HCT116 (cell line): ENCODE measurements around the gene GPR101. TPM values are rescaled to one million over a fixed set of nuclear protein-coding genes. Genes with fewer than 3 reads are reported as not detected.

Experiments used
- ATAC-seq: fragments of 200-7000 bp; cut with Tn5 transposase; 2 replicates; pipeline ENCODE4 v1.9.1; 2020; ENCODE audit warnings: mild to moderate bottlenecking, moderate library complexity
- Bru-seq: library from RNA; stranded (reverse); fragments of 400-500 nt; gene quantifications from one replicate; lab custom pipeline; 2021; lab: Mats Ljungman, UMichigan
- BruChase-seq, 2 experiments: library from RNA; stranded (reverse); fragments of 400-500 nt; gene quantifications; one replicate each; lab custom pipeline; 2021; lab: Mats Ljungman, UMichigan
- BruUV-seq: library from RNA; stranded (reverse); fragments of 400-500 nt; replicated peaks from 2 replicates; lab custom pipeline; 2021; lab: Mats Ljungman, UMichigan
- CTCF ChIA-PET: fragments of 300-600 bp; sonication (Branson Sonifier 250); formaldehyde crosslinking; loops from one replicate; lab custom pipeline; 2021; ENCODE audit warnings: antibody characterized with exemption; lab: Charles Lee
- POLR2A ChIA-PET: fragments of 300-600, 350-600 bp; sonication (Branson Sonifier 250); formaldehyde crosslinking; loops from one replicate; lab custom pipeline; 2021; ENCODE audit warnings: antibody characterized with exemption; lab: Charles Lee
- RAD21 ChIA-PET, 2 experiments: fragments of 300-600 bp; sonication (Branson Sonifier 250); formaldehyde crosslinking; loops; one replicate each; lab custom pipeline; 2023; ENCODE audit warnings: low total read pairs in 2 of 2; ENCODE audit not compliant: uncharacterized antibody in 2 of 2, unreplicated experiment in 2 of 2, low non-redundant PET in 1 of 2; lab: Charles Lee
- DNase-seq: peaks from one replicate; pipeline ENCODE4 v3.0.0-alpha.2; 2010; ENCODE audit warnings: low read depth, low spot score
- H2AFZ ChIP-seq: fragments of 200-600 bp; shearing (Covaris generic), sonication (generic); 2 replicates; pipeline ENCODE4 v1.6.1; 2017; ENCODE audit warnings: low read depth, mixed run types, mixed read lengths, antibody characterized with exemption, low read length; ENCODE audit not compliant: poor library complexity, severe bottlenecking
- H3K27ac ChIP-seq: 2 replicates; pipeline ENCODE4 v1.5.1; 2012; ENCODE audit warnings: low read depth, low read length
- H3K27me3 ChIP-seq: fragments of 200-600 bp; sonication (generic); 2 replicates; pipeline ENCODE4 v1.6.1; 2016; ENCODE audit warnings: mixed run types, low read length, mixed read lengths; ENCODE audit not compliant: insufficient read depth
- H3K36me3 ChIP-seq, 2 experiments: fragments of 200-500 bp in 1 of 2; fragments of 200-600 bp in 1 of 2; sonication (Bioruptor generic) in 1 of 2; sonication (generic) in 1 of 2; 2 replicates each; pipeline versions ENCODE4 v1.5.1 to v1.6.1; 2014 to 2016; ENCODE audit warnings: low read length in 2 of 2, inconsistent platforms in 1 of 2, mixed read lengths in 1 of 2, mixed run types in 1 of 2; ENCODE audit not compliant: insufficient read depth in 2 of 2, control insufficient read depth in 1 of 2
- H3K4me1 ChIP-seq, 2 experiments: fragments of 200-600 bp in 1 of 2; sonication (generic) in 1 of 2; 2 replicates each; pipeline versions ENCODE4 v1.5.1 to v1.6.1; 2012 to 2017; ENCODE audit warnings: low read length in 2 of 2, inconsistent platforms in 1 of 2, mild to moderate bottlenecking in 1 of 2, mixed read lengths in 1 of 2, mixed run types in 1 of 2, moderate library complexity in 1 of 2; ENCODE audit not compliant: insufficient read depth in 2 of 2, control insufficient read depth in 1 of 2
- H3K4me2 ChIP-seq: fragments of 200-600 bp; sonication (generic); 2 replicates; pipeline ENCODE4 v1.6.1; 2017; ENCODE audit warnings: mixed run types, low read length, mixed read lengths
- H3K4me3 ChIP-seq, 2 experiments: fragments of 200-600 bp in 1 of 2; sonication (generic) in 1 of 2; replicated peaks in 1 of 2; 2 replicates each; pipeline ENCODE4 v1.5.1; 2011 to 2016; ENCODE audit warnings: low read length in 2 of 2, control low read depth in 1 of 2, low read depth in 1 of 2, mild to moderate bottlenecking in 1 of 2, mixed read lengths in 1 of 2, mixed run types in 1 of 2
- H3K79me2 ChIP-seq: fragments of 200-600 bp; sonication (generic); 2 replicates; pipeline ENCODE4 v1.6.1; 2017; ENCODE audit warnings: mild to moderate bottlenecking, mixed run types, low read length, moderate library complexity, mixed read lengths; ENCODE audit not compliant: insufficient read depth
- H3K9ac ChIP-seq: fragments of 200-600 bp; sonication (generic); 2 replicates; pipeline ENCODE4 v1.6.1; 2016; ENCODE audit warnings: low read length, mixed read lengths
- H3K9me2 ChIP-seq: fragments of 200-600 bp; sonication (generic), shearing (Covaris generic); 2 replicates; pipeline ENCODE4 v1.6.1; 2017; ENCODE audit warnings: mixed run types, mild to moderate bottlenecking, moderate library complexity; ENCODE audit not compliant: insufficient read depth
- H3K9me3 ChIP-seq, 2 experiments: fragments of 200-500 bp in 1 of 2; fragments of 200-600 bp in 1 of 2; sonication (Bioruptor generic) in 1 of 2; sonication (generic) in 1 of 2; 2 replicates each; pipeline ENCODE4 v1.6.1; 2014 to 2017; ENCODE audit warnings: low read length in 2 of 2, mixed read lengths in 2 of 2, inconsistent platforms in 1 of 2, low read depth in 1 of 2, mild to moderate bottlenecking in 1 of 2, mixed run types in 1 of 2, moderate library complexity in 1 of 2; ENCODE audit not compliant: control insufficient read depth in 1 of 2, insufficient read depth in 1 of 2
- H4K20me1 ChIP-seq: fragments of 200-600 bp; sonication (generic), shearing (Covaris generic); 2 replicates; pipeline ENCODE4 v1.6.1; 2017; ENCODE audit warnings: mixed run types, mild to moderate bottlenecking, moderate library complexity; ENCODE audit not compliant: insufficient read depth
- CEBPB ChIP-seq: IDR thresholded peaks from 2 replicates; pipeline ENCODE4 v1.6.1; 2012; ENCODE audit warnings: low read depth
- FOSL1 ChIP-seq: IDR thresholded peaks from 2 replicates; pipeline ENCODE4 v1.6.1; 2012; ENCODE audit warnings: low read depth
- POLR2AphosphoS5 ChIP-seq: IDR thresholded peaks from 2 replicates; pipeline ENCODE4 v1.6.1; 2011; ENCODE audit warnings: mild to moderate bottlenecking, low read depth, low read length, moderate library complexity
- SRF ChIP-seq: IDR thresholded peaks from 2 replicates; pipeline ENCODE4 v1.6.1; 2012; ENCODE audit warnings: low read depth
- intact Hi-C: fragments of 100-400 bp; cut with micrococcal nuclease; formaldehyde crosslinking; loops from 2 replicates; pipeline ENCODE4 v1.10.0; 2022
- long read RNA-seq: library from polyadenylated mRNA; unstranded; transcript quantifications from one replicate; pipeline ENCODE4 v2.0.0, GENCODE V29; 2021; ENCODE audit not compliant: unreplicated experiment
- polyA plus RNA-seq: library from polyadenylated mRNA; unstranded; fragments of >200 nt; gene quantifications from 2 replicates; pipeline ENCODE4 v1.2.1, GENCODE V29; 2012; ENCODE audit warnings: missing spikeins
- total RNA-seq: library from RNA; stranded (reverse); gene quantifications from one replicate; pipeline ENCODE4 v1.2.1, GENCODE V29; 2021; ENCODE audit not compliant: unreplicated experiment
- TF ChIP-seq, protein P1 (sequence below): IDR thresholded peaks from 2 replicates; pipeline ENCODE4 v1.6.1; 2011; ENCODE audit warnings: mild to moderate bottlenecking, low read length, moderate library complexity; ENCODE audit not compliant: insufficient replicate concordance; ENCODE audit errors: extremely low read depth

Gene GPR101, protein sequence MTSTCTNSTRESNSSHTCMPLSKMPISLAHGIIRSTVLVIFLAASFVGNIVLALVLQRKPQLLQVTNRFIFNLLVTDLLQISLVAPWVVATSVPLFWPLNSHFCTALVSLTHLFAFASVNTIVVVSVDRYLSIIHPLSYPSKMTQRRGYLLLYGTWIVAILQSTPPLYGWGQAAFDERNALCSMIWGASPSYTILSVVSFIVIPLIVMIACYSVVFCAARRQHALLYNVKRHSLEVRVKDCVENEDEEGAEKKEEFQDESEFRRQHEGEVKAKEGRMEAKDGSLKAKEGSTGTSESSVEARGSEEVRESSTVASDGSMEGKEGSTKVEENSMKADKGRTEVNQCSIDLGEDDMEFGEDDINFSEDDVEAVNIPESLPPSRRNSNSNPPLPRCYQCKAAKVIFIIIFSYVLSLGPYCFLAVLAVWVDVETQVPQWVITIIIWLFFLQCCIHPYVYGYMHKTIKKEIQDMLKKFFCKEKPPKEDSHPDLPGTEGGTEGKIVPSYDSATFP
- total RNA-seq (not detected), Bru-seq, nascent RNA (not detected), BruChase-seq, experiment 1, labeled RNA remaining after a 6-hour chase (not detected), BruChase-seq, experiment 2, labeled RNA remaining after a 2-hour chase (not detected)
- not detected in 2 replicates for polyA plus RNA-seq
- long read RNA-seq: 0 reads

DNA sequence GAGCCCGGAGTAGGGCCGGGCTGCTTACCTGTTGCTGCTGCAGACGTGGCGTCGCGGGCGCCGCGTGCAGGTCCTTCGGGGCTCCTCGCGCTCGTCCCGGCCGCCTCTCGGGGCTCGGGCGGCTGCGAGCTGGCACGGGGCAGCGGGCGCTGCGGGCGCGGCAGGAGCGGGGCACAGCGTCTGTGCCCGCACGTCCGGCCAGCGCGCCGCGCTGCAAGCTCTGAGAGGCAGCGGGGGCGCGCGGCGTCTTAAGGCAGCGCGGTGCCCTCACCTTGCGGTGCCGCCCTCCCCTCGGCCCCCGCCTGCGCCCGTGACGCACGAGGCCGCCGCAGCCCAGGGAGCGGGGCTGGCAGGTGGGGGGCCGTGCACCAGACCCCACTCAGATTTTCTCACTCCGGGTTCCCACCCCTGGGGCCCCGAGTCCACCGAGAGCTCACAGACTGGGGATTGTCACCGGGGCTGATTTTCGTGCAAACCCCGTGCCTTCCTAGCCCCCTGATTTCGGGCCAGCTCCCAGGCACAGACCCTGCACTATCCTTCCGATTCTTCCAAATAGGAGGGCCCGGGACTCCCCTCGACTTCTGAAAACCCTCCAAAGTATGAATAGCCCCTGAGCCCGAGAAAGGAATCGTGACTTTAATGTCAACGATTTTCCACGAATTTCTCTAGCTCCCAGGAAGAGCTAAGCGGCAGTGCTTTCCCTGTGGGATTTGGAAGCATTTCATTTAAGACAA lies at the start of gene GPR101:
GPR101 (minus strand) TSS at position 222 of the 734 bp plus-strand sequence. CDS start 2,321 bp downstream, outside the sequence.
- no peak within 1 kb of the TSS for H2AFZ ChIP-seq
- no peak within 1 kb of the TSS for H3K27ac ChIP-seq
- no peaks in the 10 kb centered on the region for H3K79me2 ChIP-seq
- no peak for DNase-seq
- no peaks in the 10 kb centered on the region for H3K27me3 ChIP-seq
- H3K4me2 ChIP-seq: no peak within 1 kb of the TSS
- no peaks in the 10 kb centered on the region for H4K20me1 ChIP-seq
- H3K9me2 ChIP-seq: no peaks in the 10 kb centered on the region
- ChIA-PET POLR2A (no interaction called here), CTCF (no interaction called here), RAD21 (no interaction called here)
- intact Hi-C loops: no loop called here
- H3K4me3 ChIP-seq: no peak within 1 kb of the TSS
- TF ChIP-seq FOSL1 (no peak), SRF (no peak), POLR2AphosphoS5 (no peak), CEBPB (no peak)
- TF ChIP-seq, protein P1, sequence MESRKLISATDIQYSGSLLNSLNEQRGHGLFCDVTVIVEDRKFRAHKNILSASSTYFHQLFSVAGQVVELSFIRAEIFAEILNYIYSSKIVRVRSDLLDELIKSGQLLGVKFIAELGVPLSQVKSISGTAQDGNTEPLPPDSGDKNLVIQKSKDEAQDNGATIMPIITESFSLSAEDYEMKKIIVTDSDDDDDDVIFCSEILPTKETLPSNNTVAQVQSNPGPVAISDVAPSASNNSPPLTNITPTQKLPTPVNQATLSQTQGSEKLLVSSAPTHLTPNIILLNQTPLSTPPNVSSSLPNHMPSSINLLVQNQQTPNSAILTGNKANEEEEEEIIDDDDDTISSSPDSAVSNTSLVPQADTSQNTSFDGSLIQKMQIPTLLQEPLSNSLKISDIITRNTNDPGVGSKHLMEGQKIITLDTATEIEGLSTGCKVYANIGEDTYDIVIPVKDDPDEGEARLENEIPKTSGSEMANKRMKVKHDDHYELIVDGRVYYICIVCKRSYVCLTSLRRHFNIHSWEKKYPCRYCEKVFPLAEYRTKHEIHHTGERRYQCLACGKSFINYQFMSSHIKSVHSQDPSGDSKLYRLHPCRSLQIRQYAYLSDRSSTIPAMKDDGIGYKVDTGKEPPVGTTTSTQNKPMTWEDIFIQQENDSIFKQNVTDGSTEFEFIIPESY: no peak
- no peaks in the 10 kb centered on the region for H3K4me1 ChIP-seq
- no peaks in the 10 kb centered on the region for H3K9me3 ChIP-seq
- no TSS peak for BruUV-seq
- ATAC-seq: no peak
- H3K36me3 ChIP-seq: no peaks in the 10 kb centered on the region
- H3K9ac ChIP-seq: no peak within 1 kb of the TSS
